ENCODE results near the gene ROPN1L. TPM values are rescaled to one million over a fixed set of nuclear protein-coding genes. Genes with fewer than 3 reads are reported as not detected.

ROPN1L gene
- total and polyA plus RNA-seq, 2 of the 4 experiments (the other 2 are of a cell fraction): 0.34 to 0.36 TPM

GRCh38 chr5:10448754-10449360, 7.2 kb downstream of the ROPN1L start:
- dilution Hi-C loops (cut with HindIII; ENCODE audit: low sequenced_read_pairs, unreplicated experiment): no loop called here
- H3K14ac ChIP-seq (replicated peaks; ENCODE audit: low read depth, low read length): no peak overlapping the region

More at GRCh38 chr5:10448754-10449360, 7.2 kb downstream of the ROPN1L start:
- TF ChIP-seq CEBPB (IDR thresholded peaks at IDR 0.05; ENCODE audit: low read depth, low read length) (no peak), ELK1 (IDR thresholded peaks at IDR 0.05; ENCODE audit: borderline replicate concordance, low read depth, low read length) (no peak), CTCF (conservative IDR thresholded peaks at IDR 0.05; ENCODE audit: low read depth, low read length) (no peak), MAFK (IDR thresholded peaks at IDR 0.05; ENCODE audit: low read depth, low read length) (no peak), MAZ (IDR thresholded peaks at IDR 0.05; ENCODE audit: borderline replicate concordance, low read depth, low read length) (no peak), USF2 (IDR thresholded peaks at IDR 0.05; ENCODE audit: low read depth, low read length) (no peak), SMC3 (IDR thresholded peaks at IDR 0.05; ENCODE audit: low read depth, low read length) (no peak), NFE2L2 (IDR thresholded peaks at IDR 0.05; ENCODE audit: low read depth, low read length) (no peak), BHLHE40 (IDR thresholded peaks at IDR 0.05; ENCODE audit: low read depth, low read length) (no peak)
- H2BK5ac ChIP-seq (ENCODE audit: low read depth, low read length, poor library complexity, severe bottlenecking): no peak overlapping the region
- H2BK15ac ChIP-seq (ENCODE audit: low read depth, low read length): no peak overlapping the region
- H3K4me2 ChIP-seq (ENCODE audit: low read depth, low read length): no peak overlapping the region
- no peaks in the 10 kb centered on the region for H3K36me3 ChIP-seq (ENCODE audit: control insufficient read depth, insufficient read depth, low read length)
- 80% methylated on average over 1 of the region's 11 CpGs; no CpG with 5 or more reads in 1 of the 2 experiments for WGBS, 2 experiments (ENCODE audit: extremely low coverage in 2 of 2, insufficient read length in 1 of 2)
- no peak overlapping the region for H3K56ac ChIP-seq (ENCODE audit: extremely low read depth, insufficient read depth, low read length)
- H3K4me3 ChIP-seq (ENCODE audit: insufficient read depth, low read depth, low read length): no peak overlapping the region
- H2AK5ac ChIP-seq (ENCODE audit: low read depth, low read length): no peak overlapping the region
- H3K4ac ChIP-seq (ENCODE audit: low read depth, low read length): no peak overlapping the region
- BruUV-seq (replicated peaks): no TSS peak
- CTCF ChIA-PET: interaction anchor here (0.8 to 1.4 kb wide), 2 partner anchors 178 to 179 kb away, joined by 3 to 6 read pairs; no protein-coding TSS in a partner anchor
- no peak overlapping the region for H4K5ac ChIP-seq (ENCODE audit: low read depth, low read length)
- H2BK20ac ChIP-seq (ENCODE audit: low read depth, low read length): no peak overlapping the region
- no peak overlapping the region for H2AK9ac ChIP-seq (replicated peaks; ENCODE audit: low read depth, low read length, poor library complexity)
- no peak overlapping the region for H4K91ac ChIP-seq (ENCODE audit: insufficient read depth, low read depth, low read length)
- POLR2A ChIA-PET (ENCODE audit: unreplicated experiment): no interaction called here
- H3K9ac ChIP-seq (ENCODE audit: low read depth, low read length): no peak overlapping the region
- no peaks in the 10 kb centered on the region for H3K27me3 ChIP-seq (ENCODE audit: control insufficient read depth, insufficient read depth, low read length)
- H3K4me1 ChIP-seq (ENCODE audit: control insufficient read depth, insufficient read depth, low read length): peaks cover 6% of the 10 kb centered on the region
- intact Hi-C loops (cut with micrococcal nuclease): no loop called here
- H4K20me1 ChIP-seq (ENCODE audit: insufficient read depth, low read length): no peaks in the 10 kb centered on the region
- no peaks in the 10 kb centered on the region for H3K9me3 ChIP-seq (ENCODE audit: control insufficient read depth, insufficient read depth, low read length)
- no peak overlapping the region for H2BK120ac ChIP-seq (ENCODE audit: low read depth, low read length)
- H2AFZ ChIP-seq (replicated peaks; ENCODE audit: low read length, poor library complexity): no peak overlapping the region
- H4K8ac ChIP-seq (ENCODE audit: low read depth in 2 of 2, low read length in 2 of 2): no peak overlapping the region
- no peak overlapping the region for H3K18ac ChIP-seq (ENCODE audit: low read depth, low read length)
- no peaks in the 10 kb centered on the region; a peak in 1 of 4 replicates for H3K79me1 ChIP-seq (ENCODE audit: low read depth in 1 of 2, low read length in 2 of 2)
- no peak overlapping the region for H3K27ac ChIP-seq (ENCODE audit: insufficient read depth, low read length)
- ATAC-seq (ENCODE audit: low read depth) (no peak), DNase-seq (no peak)
- in situ Hi-C loops (cut with MboI; ENCODE audit: low sequenced_read_pairs): no loop called here
- H3K23ac ChIP-seq (ENCODE audit: low read depth, low read length): no peak overlapping the region
- H3K9me1 ChIP-seq (ENCODE audit: insufficient read depth, low read length): peaks cover 7% of the 10 kb centered on the region; the same call in 1 of the 2 replicates
